Astrocyte (in vitro differentiated cells and primary cell): ENCODE data around the gene PPP1R13B.

ENCODE experiments used
- EZH2 ChIP-seq: IDR thresholded peaks from 2 replicates; pipeline ENCODE4 v1.6.1; 2012; ENCODE audit warnings: mild to moderate bottlenecking, low read length, inconsistent platforms; ENCODE audit not compliant: insufficient read depth
- TF ChIP-seq, protein P1 (sequence below): IDR thresholded peaks from 2 replicates; pipeline ENCODE4 v1.5.1; 2011; ENCODE audit warnings: low read depth, mild to moderate bottlenecking, inconsistent platforms, low read length, moderate library complexity; ENCODE audit not compliant: insufficient read depth

DNA sequence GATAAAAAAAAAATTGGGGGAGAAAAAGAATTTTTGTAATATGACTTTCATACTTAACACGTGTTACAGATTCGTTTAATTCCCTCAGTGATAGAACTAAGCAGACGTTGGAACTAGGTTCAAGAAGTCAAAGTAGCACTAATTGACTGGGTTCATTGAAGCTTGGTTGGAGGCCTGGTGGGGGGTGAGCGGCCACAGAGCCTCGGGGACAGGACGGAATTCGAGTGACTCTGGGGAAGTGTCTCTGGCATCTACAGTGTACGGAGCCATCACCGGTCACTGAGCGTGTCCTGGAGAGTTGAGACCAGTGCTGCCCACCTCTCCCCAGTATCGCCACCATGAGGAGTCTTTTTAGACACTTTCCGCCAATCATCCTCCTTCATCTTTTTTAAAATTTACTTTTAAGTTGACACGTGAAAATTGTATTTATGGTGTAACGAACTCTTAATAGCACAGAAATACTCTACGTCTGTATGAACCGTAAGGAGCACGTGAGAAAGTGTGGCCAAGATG lies 130.4 kb downstream of the PPP1R13B start:
- TF ChIP-seq EZH2 = no peak
- TF ChIP-seq, protein P1, sequence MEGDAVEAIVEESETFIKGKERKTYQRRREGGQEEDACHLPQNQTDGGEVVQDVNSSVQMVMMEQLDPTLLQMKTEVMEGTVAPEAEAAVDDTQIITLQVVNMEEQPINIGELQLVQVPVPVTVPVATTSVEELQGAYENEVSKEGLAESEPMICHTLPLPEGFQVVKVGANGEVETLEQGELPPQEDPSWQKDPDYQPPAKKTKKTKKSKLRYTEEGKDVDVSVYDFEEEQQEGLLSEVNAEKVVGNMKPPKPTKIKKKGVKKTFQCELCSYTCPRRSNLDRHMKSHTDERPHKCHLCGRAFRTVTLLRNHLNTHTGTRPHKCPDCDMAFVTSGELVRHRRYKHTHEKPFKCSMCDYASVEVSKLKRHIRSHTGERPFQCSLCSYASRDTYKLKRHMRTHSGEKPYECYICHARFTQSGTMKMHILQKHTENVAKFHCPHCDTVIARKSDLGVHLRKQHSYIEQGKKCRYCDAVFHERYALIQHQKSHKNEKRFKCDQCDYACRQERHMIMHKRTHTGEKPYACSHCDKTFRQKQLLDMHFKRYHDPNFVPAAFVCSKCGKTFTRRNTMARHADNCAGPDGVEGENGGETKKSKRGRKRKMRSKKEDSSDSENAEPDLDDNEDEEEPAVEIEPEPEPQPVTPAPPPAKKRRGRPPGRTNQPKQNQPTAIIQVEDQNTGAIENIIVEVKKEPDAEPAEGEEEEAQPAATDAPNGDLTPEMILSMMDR = no peak
